HUES48 (cell line): ENCODE data around the gene PTGDR2.

Experiments
- H3K27ac ChIP-seq: one replicate; pipeline ENCODE4 v1.7.0; 2013; ENCODE audit warnings: low read depth, low read length, inconsistent platforms
- H3K27me3 ChIP-seq: 2 replicates; pipeline ENCODE4 v1.6.1; 2013; ENCODE audit warnings: mild to moderate bottlenecking, low read length; ENCODE audit not compliant: control insufficient read depth, insufficient read depth
- H3K36me3 ChIP-seq: 2 replicates; pipeline ENCODE4 v1.6.1; 2013; ENCODE audit warnings: low read length; ENCODE audit not compliant: control insufficient read depth, insufficient read depth
- H3K4me1 ChIP-seq: 2 replicates; pipeline ENCODE4 v1.6.1; 2013; ENCODE audit warnings: mild to moderate bottlenecking, low read length; ENCODE audit not compliant: control insufficient read depth, insufficient read depth
- H3K4me3 ChIP-seq: 2 replicates; pipeline ENCODE4 v1.5.1; 2013; ENCODE audit warnings: mild to moderate bottlenecking, low read depth, low read length
- H3K9ac ChIP-seq: 2 replicates; pipeline ENCODE4 v1.6.1; 2013; ENCODE audit warnings: mild to moderate bottlenecking, low read depth, low read length, moderate library complexity
- H3K9me3 ChIP-seq: 2 replicates; pipeline ENCODE4 v1.6.1; 2013; ENCODE audit warnings: low read length; ENCODE audit not compliant: control insufficient read depth, insufficient read depth

PTGDR2 gene

DNA sequence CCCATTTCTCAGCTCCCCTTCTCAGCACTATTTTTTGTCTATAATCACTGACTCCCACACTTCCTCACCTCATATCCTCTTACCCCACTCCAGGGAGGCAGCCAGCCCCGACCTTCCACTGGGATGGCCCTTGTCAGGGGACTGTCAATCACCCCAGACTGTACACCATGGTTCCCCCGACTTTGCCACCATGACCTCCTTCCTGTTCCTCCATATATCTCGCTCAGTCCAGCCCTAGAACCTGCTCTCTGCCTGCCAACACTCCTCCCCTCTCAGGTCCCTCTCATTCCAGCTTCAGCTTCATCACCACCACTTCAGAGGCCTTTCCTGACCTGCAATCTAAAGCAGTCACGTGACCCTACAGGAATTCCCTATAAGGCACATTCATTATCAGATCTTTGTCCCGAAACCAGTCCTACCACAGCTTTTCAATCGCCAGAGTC, 34.1 kb upstream of the PTGDR2 start:
- no peaks in the 10 kb centered on the region for H3K27me3 ChIP-seq
- H3K9me3 ChIP-seq = no peaks in the 10 kb centered on the region
- no peak overlapping the region for H3K27ac ChIP-seq
- H3K9ac ChIP-seq = no peak overlapping the region
- H3K4me3 ChIP-seq = no peak overlapping the region
- no peaks in the 10 kb centered on the region for H3K4me1 ChIP-seq
- H3K36me3 ChIP-seq = peaks cover 44% of the 10 kb centered on the region

DNA sequence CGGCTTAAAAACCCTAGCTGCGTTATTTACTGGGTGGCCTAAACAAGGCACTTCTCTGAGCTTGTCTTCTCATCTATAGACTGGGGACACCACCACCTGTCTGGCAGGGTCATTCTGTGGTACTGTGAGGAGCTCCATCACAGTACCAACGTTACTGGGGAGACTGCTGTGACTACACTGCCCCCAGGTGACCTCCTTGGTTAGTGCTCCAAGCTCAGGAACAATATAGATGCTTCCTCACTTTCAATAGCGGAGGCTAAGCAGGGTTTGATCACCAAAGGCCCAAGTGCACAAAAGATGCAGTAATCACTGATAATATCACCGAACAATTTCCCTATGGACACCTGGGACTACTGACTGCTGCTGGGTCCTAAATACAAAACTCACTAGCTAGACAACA, 31.8 kb upstream of the PTGDR2 start:
- Histone ChIP-seq H3K27me3 (no peaks in the 10 kb centered on the region), H3K27ac (no peak overlapping the region), H3K4me1 (no peaks in the 10 kb centered on the region), H3K4me3 (no peak overlapping the region), H3K9ac (no peak overlapping the region), H3K9me3 (no peaks in the 10 kb centered on the region), H3K36me3 (peaks cover 26% of the 10 kb centered on the region)

DNA sequence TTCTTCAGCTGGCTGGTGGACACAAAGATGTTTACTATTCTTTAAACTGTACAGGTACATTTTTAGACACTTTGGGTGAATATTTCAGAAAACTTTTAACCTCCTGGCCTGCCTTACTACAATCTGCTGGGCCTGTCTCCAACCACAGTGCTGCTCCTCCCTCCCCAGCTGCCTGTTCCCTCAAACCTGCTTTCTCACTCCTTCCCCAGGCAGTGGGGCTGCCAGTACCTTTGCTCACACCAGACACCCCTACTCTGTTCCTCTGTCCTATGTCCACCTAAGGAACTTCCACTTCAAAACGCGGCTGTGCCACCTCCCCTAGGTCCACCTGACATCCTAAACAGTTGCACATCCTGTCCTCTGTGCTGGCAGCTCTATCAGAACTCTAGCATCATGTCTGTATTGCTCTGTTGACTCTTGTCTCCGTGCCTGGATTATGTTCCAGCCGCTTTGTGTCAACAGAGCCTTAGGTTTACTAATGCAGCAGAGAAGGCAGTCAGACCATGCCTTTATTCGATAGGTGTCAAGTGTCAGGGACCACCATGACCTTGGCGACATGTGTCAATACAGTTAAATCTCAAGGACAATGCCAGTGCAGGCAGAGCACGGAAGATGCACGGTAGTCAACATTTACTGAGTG, 25.0 kb upstream of the PTGDR2 start:
- no peak overlapping the region for H3K4me3 ChIP-seq
- H3K9me3 ChIP-seq = no peaks in the 10 kb centered on the region
- H3K27me3 ChIP-seq = no peaks in the 10 kb centered on the region
- H3K27ac ChIP-seq = no peak overlapping the region
- no peaks in the 10 kb centered on the region for H3K4me1 ChIP-seq
- H3K36me3 ChIP-seq = peaks cover 9% of the 10 kb centered on the region; the same call in 1 of the 2 replicates
- no peak overlapping the region for H3K9ac ChIP-seq

DNA sequence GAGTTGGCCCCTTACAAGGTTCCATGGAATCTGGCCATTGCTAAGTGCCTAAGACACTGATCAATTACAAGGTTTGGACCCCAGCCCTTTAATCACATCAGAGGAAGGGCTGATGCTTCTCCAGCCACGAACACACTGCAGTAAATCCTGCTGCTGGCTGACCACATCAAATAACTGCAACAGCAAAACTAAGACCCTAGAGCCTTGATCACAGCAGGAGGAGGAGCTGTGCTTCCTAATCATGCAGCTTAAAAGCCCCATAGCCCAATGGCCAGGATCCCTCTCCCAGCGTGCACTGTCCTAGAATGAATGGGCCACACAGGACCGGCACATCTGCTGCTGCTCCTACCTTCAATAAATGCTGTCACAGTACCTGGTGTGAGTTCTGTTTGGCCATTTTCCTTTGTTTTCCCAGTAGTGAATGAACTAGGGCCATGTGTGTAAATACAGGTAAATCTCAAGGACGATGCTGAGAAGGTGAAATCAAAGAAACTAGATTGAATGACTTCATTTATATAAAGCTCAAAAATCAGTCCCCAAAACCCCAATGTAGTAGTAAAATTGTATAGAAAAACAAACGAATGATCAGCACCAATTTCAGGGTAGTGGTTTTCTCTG, 24.3 kb upstream of the PTGDR2 start:
- H3K4me1 ChIP-seq = no peaks in the 10 kb centered on the region
- H3K27ac ChIP-seq = no peak overlapping the region
- H3K36me3 ChIP-seq = peaks cover 9% of the 10 kb centered on the region; the same call in 1 of the 2 replicates
- no peaks in the 10 kb centered on the region for H3K27me3 ChIP-seq
- H3K4me3 ChIP-seq = no peak overlapping the region
- no peak overlapping the region for H3K9ac ChIP-seq
- H3K9me3 ChIP-seq = no peaks in the 10 kb centered on the region

DNA sequence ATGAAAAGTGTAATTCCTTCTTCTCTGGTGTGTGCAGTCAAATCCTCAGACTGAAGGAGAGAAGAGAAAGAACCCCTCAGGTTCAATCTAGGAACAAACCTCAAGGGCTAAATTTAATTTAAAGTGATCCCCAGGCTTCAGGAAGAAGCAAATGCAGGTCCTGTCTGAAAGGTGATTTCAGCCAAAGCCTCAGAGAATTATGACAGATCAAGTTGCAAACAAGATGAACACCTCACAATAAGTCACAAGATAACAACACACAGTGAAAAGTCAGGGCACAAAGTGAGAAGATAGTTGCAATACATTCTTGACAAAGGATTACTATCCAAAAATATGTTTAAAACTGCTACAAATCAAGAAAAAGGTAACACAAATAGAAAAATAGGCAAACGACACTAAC, 23.4 kb upstream of the PTGDR2 start:
- Histone ChIP-seq H3K9me3 (no peaks in the 10 kb centered on the region), H3K36me3 (peaks cover 9% of the 10 kb centered on the region; the same call in 1 of the 2 replicates), H3K27me3 (no peaks in the 10 kb centered on the region), H3K4me1 (no peaks in the 10 kb centered on the region), H3K4me3 (no peak overlapping the region), H3K9ac (no peak overlapping the region), H3K27ac (no peak overlapping the region)

DNA sequence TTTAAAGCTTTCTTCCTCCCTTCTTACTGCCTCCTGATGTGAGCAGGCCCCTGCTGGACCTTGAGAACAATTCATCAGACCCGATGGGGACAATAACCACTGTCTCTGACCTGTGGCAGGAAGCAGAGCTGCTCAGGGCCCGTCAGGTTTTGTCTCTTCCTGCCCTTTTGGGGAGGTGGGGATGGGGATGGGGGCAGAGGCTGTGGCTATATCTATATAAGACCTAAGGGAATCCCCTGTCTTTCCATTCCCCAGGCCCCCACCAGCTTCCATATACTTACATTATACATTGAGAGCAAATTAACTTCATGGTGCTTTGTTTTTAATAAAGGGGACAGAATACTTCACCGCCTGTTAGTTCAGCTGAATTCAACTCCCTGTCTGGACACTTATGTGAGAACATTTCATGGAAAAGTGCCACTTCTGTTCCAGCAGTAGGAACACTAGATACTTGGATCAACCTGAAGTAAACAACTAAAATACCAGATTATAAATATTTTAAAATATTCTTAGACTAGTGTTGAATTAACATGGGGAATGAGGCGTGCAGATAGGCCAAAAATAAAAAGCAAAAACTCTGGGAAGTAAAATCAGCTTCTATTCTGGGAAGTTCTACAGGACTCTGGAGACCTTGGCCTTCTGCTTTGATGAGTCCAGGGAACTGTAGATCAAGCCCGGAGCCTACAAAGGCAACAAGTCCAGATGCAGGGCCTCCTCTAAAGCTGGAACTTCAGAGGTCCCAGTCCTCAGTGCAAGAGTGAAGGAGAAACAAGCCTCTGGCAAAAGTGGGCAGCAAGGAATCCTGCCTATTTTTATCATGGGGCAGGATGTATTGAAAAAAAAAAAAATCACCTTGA, 22.7 kb upstream of the PTGDR2 start:
- Histone ChIP-seq H3K9ac (no peak overlapping the region), H3K9me3 (no peaks in the 10 kb centered on the region), H3K4me1 (no peaks in the 10 kb centered on the region; the same call in 1 of the 2 replicates), H3K4me3 (no peak overlapping the region), H3K27me3 (no peaks in the 10 kb centered on the region), H3K36me3 (peaks cover 9% of the 10 kb centered on the region; the same call in 1 of the 2 replicates), H3K27ac (no peak overlapping the region)

DNA sequence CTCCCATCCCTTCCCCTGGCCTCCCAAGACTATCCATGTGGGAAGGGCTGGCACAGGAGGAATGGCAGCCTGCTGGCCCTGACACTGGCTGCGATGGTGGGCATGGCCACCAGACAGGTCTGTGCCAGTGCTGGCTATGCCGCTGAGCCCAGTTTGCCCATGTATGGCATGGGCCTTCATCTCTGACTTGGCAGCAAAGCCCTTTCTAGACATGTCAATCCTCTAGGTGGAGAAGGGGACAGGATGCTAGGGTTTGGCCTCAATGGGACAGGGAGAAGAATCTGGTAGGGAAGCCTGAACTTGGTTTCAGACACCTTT, 20.4 kb upstream of the PTGDR2 start:
- Histone ChIP-seq H3K27ac (no peak overlapping the region), H3K36me3 (peaks cover 9% of the 10 kb centered on the region; the same call in 1 of the 2 replicates)

DNA sequence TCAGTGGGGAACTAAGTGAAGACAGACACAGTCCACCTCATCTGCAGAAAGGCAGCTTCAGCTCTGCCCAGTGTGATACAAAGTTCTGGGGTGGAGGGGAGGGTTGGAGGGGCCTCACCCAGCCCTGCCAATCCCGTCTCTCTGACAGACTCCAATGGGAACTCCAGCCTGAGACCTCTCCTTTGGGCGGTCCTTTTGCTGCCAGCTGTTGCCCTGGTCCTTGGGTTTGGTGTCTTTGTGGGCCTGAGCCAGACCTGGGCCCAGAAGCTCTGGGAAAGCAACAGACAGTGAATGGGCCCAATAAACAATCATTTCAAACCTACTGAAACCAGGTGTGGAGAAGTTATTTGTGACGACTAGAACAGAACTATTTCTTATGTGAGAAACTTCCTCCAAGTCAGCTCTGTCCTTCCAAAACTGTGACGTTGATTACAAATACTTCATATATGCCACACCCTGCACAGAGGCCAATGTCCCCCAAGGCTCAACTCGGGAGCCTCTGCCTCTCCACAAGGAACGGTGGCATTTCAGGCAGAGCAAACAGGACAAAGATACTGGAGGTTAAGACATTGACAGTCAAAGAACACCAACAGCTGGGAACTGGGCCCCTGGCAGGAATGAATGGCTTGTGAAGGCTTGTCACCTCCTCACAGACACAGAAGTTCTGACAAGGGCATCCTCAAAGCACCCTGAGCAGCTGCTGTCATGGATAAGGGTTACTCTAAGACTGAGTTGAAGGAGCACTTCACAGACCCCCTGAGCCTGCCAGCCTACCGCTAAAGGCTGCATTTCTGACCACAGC, 19.8 kb upstream of the PTGDR2 start:
- Histone ChIP-seq H3K27ac (no peak overlapping the region), H3K4me3 (no peak overlapping the region), H3K36me3 (peaks cover 9% of the 10 kb centered on the region; the same call in 1 of the 2 replicates), H3K9ac (no peak overlapping the region), H3K4me1 (peaks cover 3% of the 10 kb centered on the region; the same call in 1 of the 2 replicates), H3K9me3 (no peaks in the 10 kb centered on the region), H3K27me3 (no peaks in the 10 kb centered on the region)

More for the DNA sequence above, 20.4 kb upstream of the PTGDR2 start:
- H3K9ac ChIP-seq = no peak overlapping the region
- H3K9me3 ChIP-seq = no peaks in the 10 kb centered on the region
- H3K27me3 ChIP-seq = no peaks in the 10 kb centered on the region
- peaks cover 3% of the 10 kb centered on the region; the same call in 1 of the 2 replicates for H3K4me1 ChIP-seq
- no peak overlapping the region for H3K4me3 ChIP-seq

DNA sequence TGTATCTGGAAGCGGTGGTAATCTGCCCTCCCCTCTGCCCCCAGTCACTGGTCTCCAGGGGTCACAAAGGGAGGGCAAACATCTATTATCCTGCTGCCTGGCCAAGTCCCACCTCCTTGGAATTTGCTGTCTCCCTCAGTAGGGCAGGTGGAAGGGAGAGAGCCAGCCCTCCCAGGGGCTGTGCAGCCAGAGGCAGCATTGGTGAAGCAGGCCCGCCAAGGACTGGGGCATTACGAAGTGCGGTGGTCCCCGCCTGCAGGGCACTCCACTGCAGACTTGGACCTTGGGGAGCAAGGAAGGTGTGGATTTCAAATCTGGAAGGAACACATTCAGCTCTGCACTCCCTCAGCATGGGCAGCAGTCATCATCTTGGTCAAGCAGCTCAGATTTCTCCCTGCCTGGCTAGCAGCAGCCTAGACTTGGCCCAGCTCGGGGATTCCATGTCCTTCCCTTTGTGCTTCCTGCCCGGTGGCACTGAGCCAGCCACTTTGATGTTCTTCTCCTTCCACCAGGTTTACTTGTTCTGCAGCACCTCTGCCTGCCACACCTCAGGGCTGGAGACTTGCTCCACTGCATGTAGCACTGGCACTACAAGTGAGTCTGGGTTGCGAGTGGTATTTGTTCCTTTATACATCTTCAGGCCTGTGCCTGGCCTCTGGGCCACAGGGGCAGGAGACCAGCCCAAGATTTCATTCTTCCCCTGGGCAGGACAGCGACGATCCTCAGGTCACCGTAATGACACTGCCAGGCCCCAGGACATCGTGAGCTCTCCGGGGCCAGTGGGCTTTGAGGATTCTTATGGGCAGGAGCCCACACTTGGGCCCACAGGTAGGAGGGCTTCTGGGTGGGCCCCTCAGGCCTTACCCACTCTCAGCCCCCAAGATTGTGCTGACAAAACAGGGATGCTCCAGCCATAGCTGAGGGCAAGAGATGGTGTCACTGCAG, 18.9 kb upstream of the PTGDR2 start:
- Histone ChIP-seq H3K4me3 (no peak overlapping the region), H3K9ac (no peak overlapping the region), H3K27me3 (no peaks in the 10 kb centered on the region), H3K4me1 (peaks cover 3% of the 10 kb centered on the region; the same call in 1 of the 2 replicates), H3K27ac (no peak overlapping the region), H3K9me3 (no peaks in the 10 kb centered on the region), H3K36me3 (peaks cover 9% of the 10 kb centered on the region; the same call in 1 of the 2 replicates)

DNA sequence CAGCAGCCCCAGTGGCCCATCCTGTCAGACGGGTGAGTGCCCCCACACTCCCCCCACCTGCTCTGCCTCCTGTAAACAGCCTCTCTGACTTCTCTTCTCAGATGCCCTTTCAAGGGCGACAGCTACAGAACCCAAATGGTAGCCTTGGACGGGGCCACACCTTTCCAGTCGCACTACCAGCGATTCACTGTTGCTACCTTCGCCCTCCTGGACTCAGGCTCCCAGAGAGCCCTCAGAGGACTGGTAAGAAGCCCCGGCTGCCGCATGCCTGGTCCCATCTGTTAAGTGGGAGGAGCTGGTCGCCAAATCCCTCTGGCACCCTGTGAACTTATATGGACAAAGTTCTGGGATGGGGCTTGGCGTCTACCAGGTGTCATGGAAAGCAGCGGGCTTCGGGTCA, 17.8 kb upstream of the PTGDR2 start:
- no peak overlapping the region for H3K9ac ChIP-seq
- H3K27ac ChIP-seq = no peak overlapping the region
- H3K9me3 ChIP-seq = no peaks in the 10 kb centered on the region
- no peak overlapping the region for H3K4me3 ChIP-seq
- no peaks in the 10 kb centered on the region for H3K36me3 ChIP-seq
- no peaks in the 10 kb centered on the region for H3K27me3 ChIP-seq
- peaks cover 3% of the 10 kb centered on the region; the same call in 1 of the 2 replicates for H3K4me1 ChIP-seq
